NT2/D1 (cell line): ENCODE measurements around the gene CFAP119.

Experiments used
- SUZ12 ChIP-seq: IDR thresholded peaks from 2 replicates; pipeline ENCODE4 v1.6.1; 2011; ENCODE audit not compliant: insufficient read length, insufficient read depth; ENCODE audit errors: extremely low read depth
- YY1 ChIP-seq: IDR thresholded peaks from 2 replicates; pipeline ENCODE4 v1.6.1; 2011; ENCODE audit not compliant: insufficient read length, insufficient read depth

DNA sequence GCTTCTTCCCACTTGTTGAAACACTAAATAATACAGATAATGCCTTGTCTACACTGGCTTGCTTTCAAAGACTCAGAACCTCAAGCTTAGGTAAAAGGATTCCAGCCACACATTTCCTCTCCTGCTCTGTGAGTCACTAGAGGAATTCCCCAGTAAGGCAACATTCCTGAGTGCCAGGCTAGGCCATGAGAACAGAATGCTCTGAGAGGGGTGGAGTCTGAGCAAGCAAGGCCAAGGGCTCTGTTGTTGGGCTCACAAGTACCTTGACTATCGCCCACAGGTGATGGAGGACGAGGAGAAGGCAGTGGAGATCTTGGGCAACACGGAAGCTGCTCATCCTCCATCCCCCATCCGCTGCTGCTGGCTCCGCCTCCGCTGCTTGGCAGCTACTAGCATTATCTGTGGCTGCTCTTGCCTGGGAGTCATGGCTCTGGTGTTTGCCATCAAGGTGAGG is 20.4 kb downstream of the CFAP119 start:
- TF ChIP-seq SUZ12: no peak
- no peak for TF ChIP-seq YY1
